ENCODE measurements around the gene ULK2.

ULK2 gene

GRCh38 chr17:19746517-19746916, 121.2 kb downstream of the ULK2 start:
- H3K4me3 ChIP-seq (ENCODE audit: low read depth, low read length), result no peak overlapping the region
- TF ChIP-seq, protein P1, sequence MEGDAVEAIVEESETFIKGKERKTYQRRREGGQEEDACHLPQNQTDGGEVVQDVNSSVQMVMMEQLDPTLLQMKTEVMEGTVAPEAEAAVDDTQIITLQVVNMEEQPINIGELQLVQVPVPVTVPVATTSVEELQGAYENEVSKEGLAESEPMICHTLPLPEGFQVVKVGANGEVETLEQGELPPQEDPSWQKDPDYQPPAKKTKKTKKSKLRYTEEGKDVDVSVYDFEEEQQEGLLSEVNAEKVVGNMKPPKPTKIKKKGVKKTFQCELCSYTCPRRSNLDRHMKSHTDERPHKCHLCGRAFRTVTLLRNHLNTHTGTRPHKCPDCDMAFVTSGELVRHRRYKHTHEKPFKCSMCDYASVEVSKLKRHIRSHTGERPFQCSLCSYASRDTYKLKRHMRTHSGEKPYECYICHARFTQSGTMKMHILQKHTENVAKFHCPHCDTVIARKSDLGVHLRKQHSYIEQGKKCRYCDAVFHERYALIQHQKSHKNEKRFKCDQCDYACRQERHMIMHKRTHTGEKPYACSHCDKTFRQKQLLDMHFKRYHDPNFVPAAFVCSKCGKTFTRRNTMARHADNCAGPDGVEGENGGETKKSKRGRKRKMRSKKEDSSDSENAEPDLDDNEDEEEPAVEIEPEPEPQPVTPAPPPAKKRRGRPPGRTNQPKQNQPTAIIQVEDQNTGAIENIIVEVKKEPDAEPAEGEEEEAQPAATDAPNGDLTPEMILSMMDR (IDR thresholded peaks at IDR 0.05; ENCODE audit: low read depth, low read length), result no peak

- TF ChIP-seq, protein P1 (IDR thresholded peaks at IDR 0.05; ENCODE audit: low read depth, low read length), result peak; percentile 64
- no peak overlapping the region for H3K4me3 ChIP-seq (ENCODE audit: low read depth, low read length)
Measured at GRCh38 chr17:19744922-19745757, 122.6 kb downstream of the ULK2 start.

DNA sequence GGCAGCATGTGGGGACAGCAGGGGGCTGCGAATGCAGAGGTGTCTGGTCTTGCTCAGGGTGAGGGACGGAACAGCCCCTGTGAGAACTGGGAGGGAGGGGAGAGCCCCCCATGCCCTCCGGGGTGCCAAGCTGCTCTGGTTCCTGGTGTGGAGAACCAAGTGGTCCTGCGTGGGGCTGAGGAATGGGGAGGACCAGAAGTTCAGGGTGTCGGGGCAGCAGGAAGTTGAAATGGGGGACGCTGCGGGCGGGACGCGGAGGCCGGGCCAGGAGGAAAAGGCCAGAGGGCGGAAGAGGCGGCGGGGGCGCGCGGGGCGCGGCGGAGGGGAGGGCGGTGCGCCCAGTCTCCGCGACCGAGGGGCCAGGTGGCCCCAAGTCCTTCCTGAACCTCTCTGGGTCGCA, 123.2 kb downstream of the ULK2 start:
- TF ChIP-seq, protein P1 (IDR thresholded peaks at IDR 0.05; ENCODE audit: low read depth, low read length), result no peak
- no peak overlapping the region for H3K4me3 ChIP-seq (ENCODE audit: low read depth, low read length)

DNA sequence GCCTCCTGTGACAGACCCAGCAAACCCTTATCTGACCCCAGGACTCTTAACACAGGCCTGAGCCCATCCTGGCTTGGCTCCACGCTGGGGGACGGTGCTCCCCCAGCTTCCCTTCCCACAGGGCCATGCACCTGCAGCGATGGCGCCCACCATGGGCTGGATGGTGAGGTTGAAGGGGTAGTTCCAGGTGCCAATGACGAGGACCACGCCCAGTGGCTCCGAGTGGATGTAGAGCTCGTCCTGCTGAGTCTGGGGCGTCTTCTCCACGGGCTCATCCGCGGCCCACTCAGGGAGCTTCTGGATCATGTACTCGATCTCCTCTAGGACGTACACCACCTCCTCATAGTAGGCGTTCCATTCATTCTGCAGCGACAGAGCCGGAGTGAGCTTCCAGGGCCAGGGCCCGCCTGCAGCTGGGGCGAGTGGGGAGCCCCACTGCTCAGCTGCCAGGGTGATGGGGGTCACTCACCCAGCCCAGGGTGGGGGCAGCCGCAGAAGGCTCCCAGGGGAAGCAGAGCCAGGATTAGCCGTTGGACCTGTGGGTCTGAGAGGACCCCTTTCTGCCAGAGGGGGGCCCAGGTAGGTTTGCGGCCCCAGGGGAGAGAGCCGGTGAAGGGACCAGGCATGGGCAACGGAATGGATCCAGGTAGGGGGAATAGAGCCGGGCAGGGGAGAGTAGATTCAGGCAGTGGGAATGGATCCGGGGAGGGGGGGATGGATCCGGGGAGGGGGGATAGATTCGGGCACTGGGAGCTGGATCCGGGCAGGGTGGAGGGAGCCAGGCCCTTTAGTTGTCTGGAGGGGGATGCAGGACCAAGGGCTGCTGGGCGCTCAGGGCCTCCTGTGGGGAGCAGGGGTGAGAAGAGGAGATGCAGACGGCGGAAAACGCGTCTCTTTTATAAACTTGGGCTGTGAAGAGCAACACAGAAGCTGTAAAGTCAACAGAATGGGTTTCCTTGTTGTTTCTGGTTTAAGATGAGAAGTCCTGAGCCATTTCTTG, 124.3 kb downstream of the ULK2 start:
- no peak overlapping the region for H3K4me3 ChIP-seq (ENCODE audit: low read depth, low read length)
- TF ChIP-seq, protein P1 (IDR thresholded peaks at IDR 0.05; ENCODE audit: low read depth, low read length), result no peak

GRCh38 chr17:19742495-19742894, 125.2 kb downstream of the ULK2 start:
- TF ChIP-seq, protein P1 (IDR thresholded peaks at IDR 0.05; ENCODE audit: low read depth, low read length), result no peak
- H3K4me3 ChIP-seq (ENCODE audit: low read depth, low read length), result no peak overlapping the region

- TF ChIP-seq, protein P1 (IDR thresholded peaks at IDR 0.05; ENCODE audit: low read depth, low read length), result no peak
- no peak overlapping the region for H3K4me3 ChIP-seq (ENCODE audit: low read depth, low read length)
Measured at GRCh38 chr17:19741832-19742457, 125.8 kb downstream of the ULK2 start.

All from WI38 (cell line).